ENCODE measurements around the gene DOCK10.

The DOCK10 gene

GRCh38 chr2:224934526-224935188 lies 107.6 kb downstream of the DOCK10 start:
- Histone ChIP-seq H3K36me3 (ENCODE audit: insufficient read depth, low read length) (peaks cover 23% of the 10 kb centered on the region), H3K79me2 (ENCODE audit: insufficient read depth, low read length) (peaks cover 46% of the 10 kb centered on the region), H3K4me1 (ENCODE audit: insufficient read depth, low read length) (no peaks in the 10 kb centered on the region), H3K4me3 (ENCODE audit: low read depth in 1 of 2, low read length in 2 of 2) (no peak overlapping the region), H4K20me1 (ENCODE audit: insufficient read depth, low read length) (peaks cover 3% of the 10 kb centered on the region), H3K9ac (ENCODE audit: low read depth, low read length) (no peak overlapping the region), H3K27ac (ENCODE audit: low read length) (no peak overlapping the region), H3K4me2 (ENCODE audit: insufficient read depth, low read length) (no peak overlapping the region), H2AFZ (ENCODE audit: low read depth, low read length) (no peak overlapping the region), H3K27me3 (ENCODE audit: insufficient read depth, low read length, poor library complexity) (no peaks in the 10 kb centered on the region), H3K9me3 (ENCODE audit: insufficient read depth, low read length, severe bottlenecking) (no peaks in the 10 kb centered on the region)
- TF ChIP-seq EZH2 (IDR thresholded peaks at IDR 0.05; ENCODE audit: borderline replicate concordance, low read depth, low read length, severe bottlenecking): no peak
- TF ChIP-seq, protein P1, sequence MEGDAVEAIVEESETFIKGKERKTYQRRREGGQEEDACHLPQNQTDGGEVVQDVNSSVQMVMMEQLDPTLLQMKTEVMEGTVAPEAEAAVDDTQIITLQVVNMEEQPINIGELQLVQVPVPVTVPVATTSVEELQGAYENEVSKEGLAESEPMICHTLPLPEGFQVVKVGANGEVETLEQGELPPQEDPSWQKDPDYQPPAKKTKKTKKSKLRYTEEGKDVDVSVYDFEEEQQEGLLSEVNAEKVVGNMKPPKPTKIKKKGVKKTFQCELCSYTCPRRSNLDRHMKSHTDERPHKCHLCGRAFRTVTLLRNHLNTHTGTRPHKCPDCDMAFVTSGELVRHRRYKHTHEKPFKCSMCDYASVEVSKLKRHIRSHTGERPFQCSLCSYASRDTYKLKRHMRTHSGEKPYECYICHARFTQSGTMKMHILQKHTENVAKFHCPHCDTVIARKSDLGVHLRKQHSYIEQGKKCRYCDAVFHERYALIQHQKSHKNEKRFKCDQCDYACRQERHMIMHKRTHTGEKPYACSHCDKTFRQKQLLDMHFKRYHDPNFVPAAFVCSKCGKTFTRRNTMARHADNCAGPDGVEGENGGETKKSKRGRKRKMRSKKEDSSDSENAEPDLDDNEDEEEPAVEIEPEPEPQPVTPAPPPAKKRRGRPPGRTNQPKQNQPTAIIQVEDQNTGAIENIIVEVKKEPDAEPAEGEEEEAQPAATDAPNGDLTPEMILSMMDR (IDR thresholded peaks at IDR 0.05; ENCODE audit: borderline replicate concordance, extremely low read depth, low read length, poor library complexity, severe bottlenecking): no peak
- DNase-seq (no peak), ATAC-seq (ENCODE audit: insufficient read depth, low read depth) (no peak)

- H3K9ac ChIP-seq (ENCODE audit: low read depth, low read length): no peak overlapping the region
- no peak overlapping the region for H3K27ac ChIP-seq (ENCODE audit: low read length)
- H2AFZ ChIP-seq (ENCODE audit: low read depth, low read length): no peak overlapping the region
- peaks cover 44% of the 10 kb centered on the region for H3K79me2 ChIP-seq (ENCODE audit: insufficient read depth, low read length)
- H3K4me2 ChIP-seq (ENCODE audit: insufficient read depth, low read length): no peak overlapping the region
- H3K4me3 ChIP-seq (ENCODE audit: low read depth in 1 of 2, low read length in 2 of 2): no peak overlapping the region
- no peaks in the 10 kb centered on the region for H3K27me3 ChIP-seq (ENCODE audit: insufficient read depth, low read length, poor library complexity)
- H3K9me3 ChIP-seq (ENCODE audit: insufficient read depth, low read length, severe bottlenecking): no peaks in the 10 kb centered on the region
- TF ChIP-seq EZH2 (IDR thresholded peaks at IDR 0.05; ENCODE audit: borderline replicate concordance, low read depth, low read length, severe bottlenecking): no peak
- TF ChIP-seq, protein P1 (IDR thresholded peaks at IDR 0.05; ENCODE audit: borderline replicate concordance, extremely low read depth, low read length, poor library complexity, severe bottlenecking): no peak
- H3K36me3 ChIP-seq (ENCODE audit: insufficient read depth, low read length): peaks cover 35% of the 10 kb centered on the region
- no peaks in the 10 kb centered on the region for H3K4me1 ChIP-seq (ENCODE audit: insufficient read depth, low read length)
- DNase-seq: no peak
- no peak for ATAC-seq (ENCODE audit: insufficient read depth, low read depth)
- H4K20me1 ChIP-seq (ENCODE audit: insufficient read depth, low read length): peaks cover 3% of the 10 kb centered on the region
These were observed 108.8 kb downstream of the DOCK10 start for GRCh38 chr2:224933431-224933830.

DNA sequence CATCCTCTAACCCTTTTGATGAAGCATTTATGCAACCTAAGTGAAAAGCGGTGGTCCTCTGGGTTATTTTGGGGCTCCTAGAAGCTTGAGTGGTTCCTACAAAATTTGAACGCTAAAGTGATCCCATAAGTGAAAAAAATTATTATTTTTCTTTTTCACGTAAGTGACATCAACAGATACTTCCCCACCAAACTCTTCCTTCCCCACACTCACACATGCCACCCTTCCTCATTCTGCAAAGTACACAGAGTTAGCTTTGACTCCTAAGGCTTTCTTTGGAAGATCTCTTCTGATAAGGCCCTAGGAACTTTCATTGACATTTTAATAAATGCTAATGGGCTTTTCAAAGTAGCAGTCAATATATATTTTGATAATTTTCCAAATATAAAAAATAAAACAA lies 109.7 kb downstream of the DOCK10 start:
- DNase-seq (no peak), ATAC-seq (ENCODE audit: insufficient read depth, low read depth) (no peak)
- H2AFZ ChIP-seq (ENCODE audit: low read depth, low read length): no peak overlapping the region
- H3K4me3 ChIP-seq (ENCODE audit: low read depth in 1 of 2, low read length in 2 of 2): no peak overlapping the region
- H3K79me2 ChIP-seq (ENCODE audit: insufficient read depth, low read length): peaks cover 37% of the 10 kb centered on the region
- no peak overlapping the region for H3K9ac ChIP-seq (ENCODE audit: low read depth, low read length)
- H3K9me3 ChIP-seq (ENCODE audit: insufficient read depth, low read length, severe bottlenecking): no peaks in the 10 kb centered on the region
- H3K36me3 ChIP-seq (ENCODE audit: insufficient read depth, low read length): peaks cover 44% of the 10 kb centered on the region
- H3K4me2 ChIP-seq (ENCODE audit: insufficient read depth, low read length): no peak overlapping the region
- H3K27me3 ChIP-seq (ENCODE audit: insufficient read depth, low read length, poor library complexity): no peaks in the 10 kb centered on the region
- no peak overlapping the region for H3K27ac ChIP-seq (ENCODE audit: low read length)
- TF ChIP-seq EZH2 (IDR thresholded peaks at IDR 0.05; ENCODE audit: borderline replicate concordance, low read depth, low read length, severe bottlenecking): no peak
- TF ChIP-seq, protein P1 (IDR thresholded peaks at IDR 0.05; ENCODE audit: borderline replicate concordance, extremely low read depth, low read length, poor library complexity, severe bottlenecking): no peak
- H4K20me1 ChIP-seq (ENCODE audit: insufficient read depth, low read length): peaks cover 3% of the 10 kb centered on the region
- no peaks in the 10 kb centered on the region for H3K4me1 ChIP-seq (ENCODE audit: insufficient read depth, low read length)

Data from DND-41 (cell line).